SK-N-SH treated with all-trans-retinoic acid at 6 μM for 48 hours (cell line): ENCODE measurements around the gene UCHL1.

Experiments used
- ATAC-seq: fragments of 200-7000 bp; cut with Tn5 transposase; 3 replicates; pipeline ENCODE4 v1.9.1; 2020; ENCODE audit warnings: mild to moderate bottlenecking, moderate library complexity
- BACH2 ChIP-seq: fragments of 250-450 bp; sonication (Bioruptor Pico); IDR thresholded peaks from 2 replicates; pipeline ENCODE4 v1.9.0; 2021; ENCODE audit warnings: mild to moderate bottlenecking, borderline replicate concordance
- CREB5 ChIP-seq: fragments of 250-450 bp; sonication (Bioruptor Pico); IDR thresholded peaks from 2 replicates; pipeline ENCODE4 v1.5.1; 2020; ENCODE audit warnings: low read depth, mild to moderate bottlenecking, moderate library complexity
- CSDC2 ChIP-seq: fragments of 250-450 bp; sonication (Bioruptor Pico); IDR thresholded peaks from 2 replicates; pipeline ENCODE4 v1.5.0; 2020; ENCODE audit warnings: mild to moderate bottlenecking, moderate library complexity
- ESRRG ChIP-seq: fragments of 250-450 bp; sonication (Bioruptor Pico); IDR thresholded peaks from 2 replicates; pipeline ENCODE4 v1.6.1; 2021; ENCODE audit warnings: mild to moderate bottlenecking
- GLIS3 ChIP-seq: fragments of 250-450 bp; sonication (Bioruptor Pico); IDR thresholded peaks from 2 replicates; pipeline ENCODE4 v1.5.0; 2020; ENCODE audit warnings: mild to moderate bottlenecking, moderate library complexity
- ISL1 ChIP-seq: fragments of 250-450 bp; sonication (Bioruptor Pico); IDR thresholded peaks from 2 replicates; pipeline ENCODE4 v2.1.2; 2022; ENCODE audit warnings: mild to moderate bottlenecking, moderate library complexity
- OSR1 ChIP-seq: fragments of 250-450 bp; sonication (Bioruptor Pico); IDR thresholded peaks from 2 replicates; pipeline ENCODE4 v1.8.0; 2022; ENCODE audit warnings: moderate library complexity, mild to moderate bottlenecking, inconsistent platforms
- POU6F1 ChIP-seq: fragments of 250-450 bp; sonication (Bioruptor Pico); IDR thresholded peaks from 2 replicates; pipeline ENCODE4 v1.8.0; 2021; ENCODE audit warnings: low read depth, mild to moderate bottlenecking, moderate library complexity, borderline replicate concordance
- PPARA ChIP-seq: fragments of 250-450 bp; sonication (Bioruptor Pico); IDR thresholded peaks from 2 replicates; pipeline ENCODE4 v1.5.0; 2020; ENCODE audit warnings: mild to moderate bottlenecking, borderline replicate concordance
- RARB ChIP-seq: fragments of 250-450 bp; sonication (Bioruptor Pico); IDR thresholded peaks from 2 replicates; pipeline ENCODE4 v1.8.0; 2021; ENCODE audit warnings: mild to moderate bottlenecking, moderate library complexity
- SNAI2 ChIP-seq: fragments of 250-450 bp; sonication (Bioruptor Pico); IDR thresholded peaks from 2 replicates; pipeline ENCODE4 v1.5.0; 2020; ENCODE audit warnings: mild to moderate bottlenecking, moderate library complexity
- TCF4 ChIP-seq: fragments of 250-450 bp; sonication (Bioruptor Pico); IDR thresholded peaks from 2 replicates; pipeline ENCODE4 v1.8.0; 2021; ENCODE audit warnings: mild to moderate bottlenecking, moderate library complexity, borderline replicate concordance
- TOX ChIP-seq: fragments of 250-450 bp; sonication (Bioruptor Pico); IDR thresholded peaks from 2 replicates; pipeline ENCODE4 v1.8.0; 2021; ENCODE audit warnings: mild to moderate bottlenecking, moderate library complexity, borderline replicate concordance
- ZC3H10 ChIP-seq: fragments of 250-450 bp; sonication (Bioruptor Pico); IDR thresholded peaks from 2 replicates; pipeline ENCODE4 v1.5.1; 2021; ENCODE audit warnings: mild to moderate bottlenecking, moderate library complexity
- ZFP3 ChIP-seq: fragments of 250-450 bp; sonication (Bioruptor Pico); IDR thresholded peaks from 2 replicates; pipeline ENCODE4 v1.5.0; 2020; ENCODE audit warnings: mild to moderate bottlenecking, moderate library complexity
- ZFP30 ChIP-seq: fragments of 450-650 bp; formaldehyde crosslinking; IDR thresholded peaks from 2 replicates; pipeline ENCODE4 v1.5.0; 2022; ENCODE audit warnings: mild to moderate bottlenecking, moderate library complexity
- ZNF565 ChIP-seq: fragments of 450-650 bp; formaldehyde crosslinking; conservative IDR thresholded peaks from 2 replicates; pipeline ENCODE4 v1.5.0; 2020; ENCODE audit warnings: low read depth, mild to moderate bottlenecking, moderate library complexity
- ZNF70 ChIP-seq: fragments of 450-650 bp; formaldehyde crosslinking; IDR thresholded peaks from 2 replicates; pipeline ENCODE4 v1.5.0; 2020; ENCODE audit warnings: mild to moderate bottlenecking, moderate library complexity
- ZNF8 ChIP-seq: fragments of 450-650 bp; formaldehyde crosslinking; IDR thresholded peaks from 2 replicates; pipeline ENCODE4 v1.5.0; 2020; ENCODE audit warnings: mild to moderate bottlenecking, moderate library complexity
- TF ChIP-seq, protein P1 (sequence below): fragments of 250-450 bp; sonication (Bioruptor Pico); IDR thresholded peaks from 2 replicates; pipeline ENCODE4 v1.8.0; 2020; ENCODE audit warnings: mild to moderate bottlenecking, moderate library complexity, borderline replicate concordance
- TF ChIP-seq, protein P2 (sequence below): fragments of 250-450 bp; sonication (Bioruptor Pico); IDR thresholded peaks from 2 replicates; pipeline ENCODE4 v1.5.0; 2020; ENCODE audit warnings: mild to moderate bottlenecking, moderate library complexity

UCHL1 gene

GRCh38 chr4:41301137-41301536, 44.4 kb downstream of the UCHL1 start (continued):
- TF ChIP-seq, protein P1, sequence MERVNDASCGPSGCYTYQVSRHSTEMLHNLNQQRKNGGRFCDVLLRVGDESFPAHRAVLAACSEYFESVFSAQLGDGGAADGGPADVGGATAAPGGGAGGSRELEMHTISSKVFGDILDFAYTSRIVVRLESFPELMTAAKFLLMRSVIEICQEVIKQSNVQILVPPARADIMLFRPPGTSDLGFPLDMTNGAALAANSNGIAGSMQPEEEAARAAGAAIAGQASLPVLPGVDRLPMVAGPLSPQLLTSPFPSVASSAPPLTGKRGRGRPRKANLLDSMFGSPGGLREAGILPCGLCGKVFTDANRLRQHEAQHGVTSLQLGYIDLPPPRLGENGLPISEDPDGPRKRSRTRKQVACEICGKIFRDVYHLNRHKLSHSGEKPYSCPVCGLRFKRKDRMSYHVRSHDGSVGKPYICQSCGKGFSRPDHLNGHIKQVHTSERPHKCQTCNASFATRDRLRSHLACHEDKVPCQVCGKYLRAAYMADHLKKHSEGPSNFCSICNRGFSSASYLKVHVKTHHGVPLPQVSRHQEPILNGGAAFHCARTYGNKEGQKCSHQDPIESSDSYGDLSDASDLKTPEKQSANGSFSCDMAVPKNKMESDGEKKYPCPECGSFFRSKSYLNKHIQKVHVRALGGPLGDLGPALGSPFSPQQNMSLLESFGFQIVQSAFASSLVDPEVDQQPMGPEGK (CRISPR knock-in tag), result no peak
- TF ChIP-seq ESRRG (CRISPR knock-in tag) (no peak), BACH2 (no peak), SNAI2 (CRISPR knock-in tag) (no peak), RARB (CRISPR knock-in tag) (no peak)

GRCh38 chr4:41303372-41304118, 46.8 kb downstream of the UCHL1 start:
- no peak for ATAC-seq
- TF ChIP-seq ZNF70 (no peak), TOX (CRISPR knock-in tag) (no peak), SNAI2 (CRISPR knock-in tag) (no peak), CREB5 (no peak), ZNF8 (CRISPR knock-in tag) (no peak), POU6F1 (CRISPR knock-in tag) (no peak), RARB (CRISPR knock-in tag) (no peak), ISL1 (no peak), ZFP3 (CRISPR knock-in tag) (no peak), TCF4 (no peak), GLIS3 (CRISPR knock-in tag) (no peak), ZFP30 (no peak)
- TF ChIP-seq, protein P2, sequence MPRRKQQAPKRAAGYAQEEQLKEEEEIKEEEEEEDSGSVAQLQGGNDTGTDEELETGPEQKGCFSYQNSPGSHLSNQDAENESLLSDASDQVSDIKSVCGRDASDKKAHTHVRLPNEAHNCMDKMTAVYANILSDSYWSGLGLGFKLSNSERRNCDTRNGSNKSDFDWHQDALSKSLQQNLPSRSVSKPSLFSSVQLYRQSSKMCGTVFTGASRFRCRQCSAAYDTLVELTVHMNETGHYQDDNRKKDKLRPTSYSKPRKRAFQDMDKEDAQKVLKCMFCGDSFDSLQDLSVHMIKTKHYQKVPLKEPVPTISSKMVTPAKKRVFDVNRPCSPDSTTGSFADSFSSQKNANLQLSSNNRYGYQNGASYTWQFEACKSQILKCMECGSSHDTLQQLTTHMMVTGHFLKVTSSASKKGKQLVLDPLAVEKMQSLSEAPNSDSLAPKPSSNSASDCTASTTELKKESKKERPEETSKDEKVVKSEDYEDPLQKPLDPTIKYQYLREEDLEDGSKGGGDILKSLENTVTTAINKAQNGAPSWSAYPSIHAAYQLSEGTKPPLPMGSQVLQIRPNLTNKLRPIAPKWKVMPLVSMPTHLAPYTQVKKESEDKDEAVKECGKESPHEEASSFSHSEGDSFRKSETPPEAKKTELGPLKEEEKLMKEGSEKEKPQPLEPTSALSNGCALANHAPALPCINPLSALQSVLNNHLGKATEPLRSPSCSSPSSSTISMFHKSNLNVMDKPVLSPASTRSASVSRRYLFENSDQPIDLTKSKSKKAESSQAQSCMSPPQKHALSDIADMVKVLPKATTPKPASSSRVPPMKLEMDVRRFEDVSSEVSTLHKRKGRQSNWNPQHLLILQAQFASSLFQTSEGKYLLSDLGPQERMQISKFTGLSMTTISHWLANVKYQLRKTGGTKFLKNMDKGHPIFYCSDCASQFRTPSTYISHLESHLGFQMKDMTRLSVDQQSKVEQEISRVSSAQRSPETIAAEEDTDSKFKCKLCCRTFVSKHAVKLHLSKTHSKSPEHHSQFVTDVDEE (CRISPR knock-in tag), result no peak

- no peak for TF ChIP-seq ZC3H10 (CRISPR knock-in tag)
- TF ChIP-seq ZNF70, result no peak
- no peak for TF ChIP-seq ZFP3 (CRISPR knock-in tag)
- TF ChIP-seq ISL1, result no peak
- TF ChIP-seq ZFP30, result no peak
- no peak for TF ChIP-seq CSDC2
- TF ChIP-seq BACH2, result no peak
- no peak for TF ChIP-seq RARB (CRISPR knock-in tag)
- no peak for TF ChIP-seq OSR1 (CRISPR knock-in tag)
- TF ChIP-seq ZNF565 (CRISPR knock-in tag), result no peak
- TF ChIP-seq, protein P1 (CRISPR knock-in tag), result no peak
- TF ChIP-seq PPARA (CRISPR knock-in tag), result no peak
- TF ChIP-seq CREB5, result no peak
- no peak for TF ChIP-seq TCF4
- ATAC-seq, result no peak
These were observed 47.5 kb downstream of the UCHL1 start for GRCh38 chr4:41304221-41304620.
